GM12875 (cell line): ENCODE data around the gene TRIM46.
"Not testable (repeated sequence)": the region's sequence is repeated elsewhere in the genome, so short reads cannot be mapped to it uniquely, and the experiment has no call there.

ENCODE experiments used
- H3K4me3 ChIP-seq: one replicate; pipeline ENCODE4 v1.5.1; 2011; ENCODE audit warnings: low read depth, low read length, control low read depth
- CTCF ChIP-seq: IDR thresholded peaks from 2 replicates; pipeline ENCODE4 v1.5.1; 2011; ENCODE audit warnings: low read depth, mild to moderate bottlenecking, control low read depth, inconsistent platforms, low read length, moderate library complexity, borderline replicate concordance; ENCODE audit not compliant: insufficient read depth

TRIM46 gene

DNA sequence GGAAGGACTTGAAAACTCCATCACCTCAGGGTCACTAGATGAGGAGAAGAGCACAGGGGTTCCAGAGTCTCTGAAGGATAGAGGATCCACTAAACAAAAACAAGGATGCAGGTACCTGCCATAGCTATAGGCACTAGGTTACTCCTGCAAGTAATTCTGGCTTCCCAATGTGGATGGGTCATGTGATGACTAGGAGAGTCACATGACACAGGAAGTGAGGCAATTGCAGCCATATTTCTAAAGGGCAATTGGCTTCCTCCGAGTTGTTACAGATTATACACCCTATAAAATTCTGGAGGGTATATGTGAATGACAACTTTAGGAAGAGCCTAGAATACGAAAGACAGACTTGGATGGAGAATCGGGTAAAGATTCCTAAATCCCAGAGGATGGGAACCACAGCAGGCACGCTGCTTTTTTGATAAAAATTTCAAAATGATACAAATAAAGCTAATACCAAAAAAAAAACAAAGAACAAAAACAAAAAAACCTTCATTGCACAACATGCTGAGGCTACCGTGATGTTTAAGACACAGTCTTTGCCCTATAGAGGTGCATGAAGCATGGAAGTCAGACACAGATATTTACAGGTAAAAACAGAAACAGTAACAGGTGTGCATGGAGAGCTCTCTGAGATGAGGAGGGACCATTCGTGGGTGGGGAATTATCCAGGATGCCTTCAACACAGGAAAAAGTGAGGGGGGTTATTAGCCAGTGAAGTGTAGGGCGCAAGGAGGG, 45.4 kb downstream of the TRIM46 start:
- no peak for TF ChIP-seq CTCF
- H3K4me3 ChIP-seq = no peak overlapping the region

DNA sequence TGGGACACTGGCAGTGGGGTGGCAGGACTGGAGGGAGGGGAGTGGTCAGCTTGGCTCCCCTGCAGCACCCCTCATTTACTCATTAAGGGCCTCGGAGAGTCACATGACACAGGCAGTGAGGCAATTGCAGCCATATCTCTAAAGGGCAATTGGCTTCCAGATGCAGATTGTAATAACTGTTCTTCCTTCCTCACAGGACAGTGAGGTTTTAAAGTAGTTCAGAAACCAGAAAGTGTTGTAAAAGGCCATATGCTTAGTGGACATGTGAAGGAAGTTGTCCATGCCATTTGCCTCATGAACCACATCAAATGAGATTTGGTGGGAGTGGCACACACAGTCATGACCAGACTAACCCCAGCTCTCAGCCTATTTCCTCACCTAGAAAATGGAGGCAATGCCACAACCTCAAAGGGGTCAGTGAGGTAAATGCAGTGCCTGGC, 46.0 kb downstream of the TRIM46 start:
- no peak for TF ChIP-seq CTCF
- H3K4me3 ChIP-seq = no peak overlapping the region

DNA sequence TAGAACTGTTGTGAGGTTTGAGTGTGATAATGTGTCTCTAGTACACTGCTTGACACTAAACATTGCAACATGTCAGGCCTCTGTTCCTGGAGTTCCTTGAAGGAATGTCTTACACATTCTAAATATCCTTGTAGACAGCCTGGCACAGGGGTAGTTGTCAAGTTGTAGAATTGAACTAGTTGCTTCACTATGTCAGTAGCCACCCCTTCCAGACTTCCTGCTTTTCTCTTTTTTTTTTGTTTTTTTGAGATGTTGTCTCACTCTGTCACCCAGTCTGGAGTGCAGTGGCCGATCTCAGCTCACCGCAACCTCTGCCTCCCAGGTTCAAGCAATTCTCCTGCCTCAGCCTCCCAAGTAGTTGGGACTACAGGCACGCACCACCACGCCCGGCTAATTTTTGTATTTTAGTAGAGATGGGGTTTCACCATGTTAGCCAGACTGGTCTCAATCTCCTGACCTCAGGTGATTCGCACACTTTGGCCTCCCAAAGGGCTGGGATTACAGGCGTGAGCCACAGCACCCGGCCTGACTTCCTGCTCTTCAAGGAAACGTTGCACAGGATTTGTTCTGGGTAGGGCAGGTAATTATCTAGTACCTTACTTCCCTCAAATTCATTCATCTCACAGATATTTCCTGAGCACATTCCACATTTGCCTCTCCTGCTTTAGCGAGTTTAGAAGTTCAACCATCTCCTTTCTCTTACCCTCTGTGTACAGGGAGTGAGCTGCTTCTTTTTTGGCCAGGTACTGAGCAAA, 46.7 kb downstream of the TRIM46 start:
- H3K4me3 ChIP-seq = not testable (repeated sequence)

DNA sequence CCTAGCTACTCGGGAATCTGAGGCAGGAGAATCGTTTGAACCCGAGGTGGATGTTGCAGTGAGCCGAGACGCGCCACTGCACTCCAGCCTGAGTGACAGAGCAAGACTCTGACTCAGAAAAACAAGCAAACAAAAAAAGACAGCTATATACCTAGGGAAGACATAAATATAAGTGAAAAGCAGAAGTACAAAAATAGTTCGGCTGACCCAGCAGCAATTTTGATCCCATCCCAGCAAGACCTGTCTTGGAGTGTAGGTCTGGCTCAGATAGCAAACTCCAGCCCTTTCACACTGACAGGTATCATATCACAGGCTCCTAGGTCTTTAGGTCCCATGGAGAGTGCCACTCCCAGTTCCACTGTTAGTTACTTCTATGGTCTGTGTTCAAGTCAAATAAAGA, 49.4 kb downstream of the TRIM46 start:
- H3K4me3 ChIP-seq = no peak overlapping the region
- no peak for TF ChIP-seq CTCF

- peak overlapping the region; percentile 8 for H3K4me3 ChIP-seq
Measured at GRCh38 chr1:155225404-155225759, 51.7 kb downstream of the TRIM46 start.

DNA sequence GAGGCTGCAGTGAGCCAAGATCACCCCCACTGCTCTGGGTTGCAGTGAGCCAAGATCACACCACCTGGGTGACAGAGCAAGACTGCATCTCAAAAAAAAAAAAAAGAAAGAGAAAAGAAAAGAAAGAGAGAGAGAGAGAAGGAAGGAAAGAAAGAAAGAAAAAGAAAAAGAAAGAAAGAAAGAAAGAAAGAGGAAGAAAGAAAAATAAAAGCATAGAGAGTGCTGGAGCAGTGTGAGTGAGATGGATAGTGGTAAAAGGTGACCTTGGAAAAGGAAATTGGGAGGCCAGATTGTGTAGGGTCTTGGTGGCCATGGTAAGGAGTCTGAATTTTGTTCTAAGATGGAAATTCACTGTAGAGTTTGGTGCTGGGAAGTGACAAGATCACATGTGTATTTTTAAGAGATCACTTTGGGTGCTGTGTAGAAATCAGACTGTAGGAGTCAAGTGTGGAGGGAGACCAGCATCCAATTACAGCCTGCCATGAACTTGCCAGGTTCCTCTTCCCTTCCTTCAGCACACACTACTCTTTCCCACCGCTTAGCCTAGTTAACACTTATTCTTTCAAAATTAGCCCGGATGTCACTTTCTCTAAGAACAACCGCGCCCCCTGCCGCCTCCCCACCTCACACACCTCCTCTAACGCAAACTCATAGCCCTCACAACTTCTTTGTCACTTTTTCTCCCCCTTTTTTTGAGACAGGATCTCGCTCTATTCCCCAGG, 52.7 kb downstream of the TRIM46 start:
- peak overlapping the region; percentile 56 for H3K4me3 ChIP-seq
- peak; percentile 68; the same call in 1 of the 2 replicates for TF ChIP-seq CTCF

- TF ChIP-seq CTCF = no peak
- H3K4me3 ChIP-seq = peak overlapping the region; percentile 56
Measured at GRCh38 chr1:155226910-155227260, 53.2 kb downstream of the TRIM46 start.
